GM12891 (cell line): ENCODE results near the gene ELK3.

ENCODE experiments used
- POLR2A ChIP-seq: IDR thresholded peaks from 2 replicates; pipeline ENCODE4 v1.6.1; 2011; ENCODE audit warnings: low read depth, low read length, control low read depth
- POLR2AphosphoS5 ChIP-seq: IDR thresholded peaks from 2 replicates; pipeline ENCODE4 v1.6.1; 2011; ENCODE audit warnings: low read depth, low read length, control low read depth
- TAF1 ChIP-seq: IDR thresholded peaks from 2 replicates; pipeline ENCODE4 v1.6.1; 2011; ENCODE audit warnings: low read depth, low read length, control low read depth

GRCh38 chr12:96241846-96242256, 47.7 kb downstream of the ELK3 start:
- no peak for TF ChIP-seq POLR2A
- no peak for TF ChIP-seq POLR2AphosphoS5
- no peak for TF ChIP-seq TAF1
